Measurements from ENCODE around the gene OR52E2.

The OR52E2 gene

GRCh38 chr11:5037926-5038325 lies 21.5 kb downstream of the OR52E2 start:
- no peak overlapping the region for H3K4me3 ChIP-seq (ENCODE audit: low read depth, low read length)
- H4K12ac ChIP-seq (ENCODE audit: low read depth, low read length): no peak overlapping the region
- H3K4me1 ChIP-seq (ENCODE audit: control insufficient read depth in 1 of 2, insufficient read depth in 2 of 2, low read length in 2 of 2): peaks cover 3 to 4% of the 10 kb centered on the region in 2 experiments
- no peak overlapping the region for H4K8ac ChIP-seq (ENCODE audit: low read depth, low read length)
- H3K9me3 ChIP-seq (ENCODE audit: insufficient read depth, low read depth, low read length): no peaks in the 10 kb centered on the region
- no peaks in the 10 kb centered on the region for H3K79me2 ChIP-seq (ENCODE audit: control insufficient read depth, insufficient read depth, low read length, poor library complexity)
- no peak overlapping the region for H3K18ac ChIP-seq (ENCODE audit: low read length)
- H2BK120ac ChIP-seq (ENCODE audit: insufficient read depth, low read length, poor library complexity): no peak overlapping the region
- H3K79me1 ChIP-seq (ENCODE audit: low read length): no peaks in the 10 kb centered on the region
- no peak overlapping the region for H4K91ac ChIP-seq (ENCODE audit: low read depth, low read length)
- no peak overlapping the region for H3K27ac ChIP-seq (ENCODE audit: low read depth, low read length)
- no peak overlapping the region for H2AK5ac ChIP-seq (ENCODE audit: low read length)
- H3K14ac ChIP-seq (ENCODE audit: low read length): no peak overlapping the region
- no peak overlapping the region for H3K23ac ChIP-seq (ENCODE audit: low read length)
- no peak overlapping the region for H2BK12ac ChIP-seq (ENCODE audit: low read length)
- H3K36me3 ChIP-seq (ENCODE audit: control insufficient read depth in 1 of 2, insufficient read depth in 2 of 2, low read length in 2 of 2): no peaks in the 10 kb centered on the region
- no peak overlapping the region for H3K4ac ChIP-seq (ENCODE audit: low read depth, low read length)
- no peak overlapping the region for H2BK5ac ChIP-seq (ENCODE audit: low read depth, low read length, poor library complexity)
- H3K4me2 ChIP-seq (ENCODE audit: low read length): no peak overlapping the region
- H2AFZ ChIP-seq (ENCODE audit: insufficient read depth, low read length, poor library complexity): no peak overlapping the region
- no peaks in the 10 kb centered on the region for H3K27me3 ChIP-seq (ENCODE audit: insufficient read depth, low read length)
- DNase-seq: no peak
- no peak overlapping the region for H3K9ac ChIP-seq (ENCODE audit: low read length)
- no CpG with 5 or more reads among the region's 2 CpGs for WGBS (ENCODE audit: extremely low coverage, insufficient coverage, insufficient read length)

DNA sequence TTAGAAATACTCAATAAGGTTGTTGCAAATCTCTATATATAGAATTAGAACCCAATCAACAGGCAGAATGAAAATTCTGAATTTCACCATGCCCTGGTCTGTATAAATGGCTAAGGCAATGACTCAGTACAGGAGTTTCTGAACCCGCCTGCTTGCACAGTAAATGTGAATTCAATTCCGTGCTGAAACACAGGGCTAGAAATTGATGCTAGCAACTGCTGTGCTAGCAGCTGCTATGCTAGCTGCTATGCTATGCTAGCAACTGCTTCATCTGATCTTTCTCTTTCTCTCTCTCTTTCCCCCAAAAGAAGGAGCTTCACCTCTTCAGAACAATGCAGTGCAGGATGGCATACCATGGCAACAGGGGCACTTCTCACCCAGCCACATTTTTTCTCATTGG lies 22.8 kb downstream of the OR52E2 start:
- H3K23ac ChIP-seq (ENCODE audit: low read length): no peak overlapping the region
- no peak overlapping the region for H3K4me3 ChIP-seq (ENCODE audit: low read depth, low read length)
- H3K27me3 ChIP-seq (ENCODE audit: insufficient read depth, low read length): no peaks in the 10 kb centered on the region
- no peak overlapping the region for H2AK5ac ChIP-seq (ENCODE audit: low read length)
- no peak overlapping the region for H3K14ac ChIP-seq (ENCODE audit: low read length)
- DNase-seq: no peak
- H3K4me1 ChIP-seq (ENCODE audit: control insufficient read depth in 1 of 2, insufficient read depth in 2 of 2, low read length in 2 of 2): peaks cover 3 to 4% of the 10 kb centered on the region in 2 experiments
- no peak overlapping the region for H3K27ac ChIP-seq (ENCODE audit: low read depth, low read length)
- H2BK12ac ChIP-seq (ENCODE audit: low read length): no peak overlapping the region
- no peaks in the 10 kb centered on the region for H3K36me3 ChIP-seq (ENCODE audit: control insufficient read depth in 1 of 2, insufficient read depth in 2 of 2, low read length in 2 of 2)
- H3K79me1 ChIP-seq (ENCODE audit: low read length): no peaks in the 10 kb centered on the region
- no peak overlapping the region for H4K91ac ChIP-seq (ENCODE audit: low read depth, low read length)
- no peak overlapping the region for H2AFZ ChIP-seq (ENCODE audit: insufficient read depth, low read length, poor library complexity)
- WGBS (ENCODE audit: extremely low coverage, insufficient coverage, insufficient read length): no CpG with 5 or more reads among the region's 2 CpGs
- H4K8ac ChIP-seq (ENCODE audit: low read depth, low read length): no peak overlapping the region
- H3K9me3 ChIP-seq (ENCODE audit: insufficient read depth, low read depth, low read length): no peaks in the 10 kb centered on the region
- H3K9ac ChIP-seq (ENCODE audit: low read length): no peak overlapping the region
- no peak overlapping the region for H2BK120ac ChIP-seq (ENCODE audit: insufficient read depth, low read length, poor library complexity)
- no peak overlapping the region for H3K18ac ChIP-seq (ENCODE audit: low read length)
- H3K4ac ChIP-seq (ENCODE audit: low read depth, low read length): no peak overlapping the region
- H3K79me2 ChIP-seq (ENCODE audit: control insufficient read depth, insufficient read depth, low read length, poor library complexity): no peaks in the 10 kb centered on the region
- no peak overlapping the region for H3K4me2 ChIP-seq (ENCODE audit: low read length)
- H4K12ac ChIP-seq (ENCODE audit: low read depth, low read length): no peak overlapping the region
- H2BK5ac ChIP-seq (ENCODE audit: low read depth, low read length, poor library complexity): no peak overlapping the region

- Histone ChIP-seq H4K12ac (ENCODE audit: low read depth, low read length) (no peak overlapping the region), H2AK5ac (ENCODE audit: low read length) (no peak overlapping the region)
Measured at GRCh38 chr11:5021996-5022395, 37.4 kb downstream of the OR52E2 start.

DNA sequence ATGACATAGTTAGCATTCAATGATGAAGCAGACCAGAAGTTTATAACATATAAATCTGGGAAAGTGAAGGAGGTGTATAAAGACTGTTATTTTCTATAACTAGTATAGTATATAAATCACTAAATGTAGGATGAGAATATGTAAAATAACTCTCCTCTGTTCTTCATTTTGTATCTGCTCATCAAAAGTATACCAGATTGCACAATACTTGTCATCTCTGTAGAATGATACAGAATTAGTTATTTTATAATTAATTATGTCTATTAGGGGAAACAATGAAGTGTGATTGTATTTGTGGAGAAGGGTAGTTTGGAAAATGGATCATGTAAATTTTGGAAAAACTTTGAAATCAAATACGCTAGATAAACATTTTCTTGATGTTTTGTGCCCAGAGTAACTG lies 46.4 kb downstream of the OR52E2 start:
- Histone ChIP-seq H3K4ac (ENCODE audit: low read depth, low read length) (no peak overlapping the region), H3K79me2 (ENCODE audit: control insufficient read depth, insufficient read depth, low read length, poor library complexity) (no peaks in the 10 kb centered on the region), H3K27ac (ENCODE audit: low read depth, low read length) (no peak overlapping the region), H3K23ac (ENCODE audit: low read length) (no peak overlapping the region), H2BK120ac (ENCODE audit: insufficient read depth, low read length, poor library complexity) (no peak overlapping the region), H3K4me2 (ENCODE audit: low read length) (no peak overlapping the region), H4K8ac (ENCODE audit: low read depth, low read length) (no peak overlapping the region), H3K9ac (ENCODE audit: low read length) (no peak overlapping the region), H3K27me3 (ENCODE audit: insufficient read depth, low read length) (no peaks in the 10 kb centered on the region), H4K91ac (ENCODE audit: low read depth, low read length) (no peak overlapping the region), H3K79me1 (ENCODE audit: low read length) (no peaks in the 10 kb centered on the region), H2AFZ (ENCODE audit: insufficient read depth, low read length, poor library complexity) (no peak overlapping the region), H2BK12ac (ENCODE audit: low read length) (no peak overlapping the region), H3K18ac (ENCODE audit: low read length) (no peak overlapping the region), H2BK5ac (ENCODE audit: low read depth, low read length, poor library complexity) (no peak overlapping the region), H3K4me3 (ENCODE audit: low read depth, low read length) (no peak overlapping the region), H3K36me3 (ENCODE audit: control insufficient read depth in 1 of 2, insufficient read depth in 2 of 2, low read length in 2 of 2) (no peaks in the 10 kb centered on the region), H3K4me1 (ENCODE audit: control insufficient read depth in 1 of 2, insufficient read depth in 2 of 2, low read length in 2 of 2) (no peaks in the 10 kb centered on the region), H3K9me3 (ENCODE audit: insufficient read depth, low read depth, low read length) (no peaks in the 10 kb centered on the region), H4K12ac (ENCODE audit: low read depth, low read length) (no peak overlapping the region), H3K14ac (ENCODE audit: low read length) (no peak overlapping the region), H2AK5ac (ENCODE audit: low read length) (no peak overlapping the region)
- no CpG with 5 or more reads among the region's 1 CpG for WGBS (ENCODE audit: extremely low coverage, insufficient coverage, insufficient read length)
- DNase-seq: no peak

More at GRCh38 chr11:5021996-5022395, 37.4 kb downstream of the OR52E2 start:
- Histone ChIP-seq H3K9ac (ENCODE audit: low read length) (no peak overlapping the region), H2BK120ac (ENCODE audit: insufficient read depth, low read length, poor library complexity) (no peak overlapping the region), H3K36me3 (ENCODE audit: control insufficient read depth in 1 of 2, insufficient read depth in 2 of 2, low read length in 2 of 2) (no peaks in the 10 kb centered on the region), H4K91ac (ENCODE audit: low read depth, low read length) (no peak overlapping the region), H3K79me1 (ENCODE audit: low read length) (no peaks in the 10 kb centered on the region), H3K18ac (ENCODE audit: low read length) (no peak overlapping the region), H2BK12ac (ENCODE audit: low read length) (no peak overlapping the region), H3K4me1 (ENCODE audit: control insufficient read depth in 1 of 2, insufficient read depth in 2 of 2, low read length in 2 of 2) (no peaks in the 10 kb centered on the region), H3K4me3 (ENCODE audit: low read depth, low read length) (no peak overlapping the region), H3K23ac (ENCODE audit: low read length) (no peak overlapping the region), H3K27me3 (ENCODE audit: insufficient read depth, low read length) (no peaks in the 10 kb centered on the region), H3K9me3 (ENCODE audit: insufficient read depth, low read depth, low read length) (peaks cover 5% of the 10 kb centered on the region), H2AFZ (ENCODE audit: insufficient read depth, low read length, poor library complexity) (no peak overlapping the region), H3K14ac (ENCODE audit: low read length) (no peak overlapping the region), H4K8ac (ENCODE audit: low read depth, low read length) (no peak overlapping the region), H2BK5ac (ENCODE audit: low read depth, low read length, poor library complexity) (no peak overlapping the region), H3K4me2 (ENCODE audit: low read length) (no peak overlapping the region), H3K4ac (ENCODE audit: low read depth, low read length) (no peak overlapping the region), H3K79me2 (ENCODE audit: control insufficient read depth, insufficient read depth, low read length, poor library complexity) (no peaks in the 10 kb centered on the region), H3K27ac (ENCODE audit: low read depth, low read length) (no peak overlapping the region)
- no CpG with 5 or more reads among the region's 2 CpGs for WGBS (ENCODE audit: extremely low coverage, insufficient coverage, insufficient read length)
- DNase-seq: no peak
